Dermis lymphatic vessel endothelial cell (primary cell): ENCODE measurements around the gene ELAPOR2. TPM values are rescaled to one million over a fixed set of nuclear protein-coding genes. Genes with fewer than 3 reads are reported as not detected.

Experiments
- total RNA-seq: library from RNA; depleted of rRNA; stranded (reverse); fragments of >200 nt; gene quantifications from 2 replicates; pipeline ENCODE4 v1.2.1, GENCODE V29; 2014

Gene ELAPOR2, protein sequence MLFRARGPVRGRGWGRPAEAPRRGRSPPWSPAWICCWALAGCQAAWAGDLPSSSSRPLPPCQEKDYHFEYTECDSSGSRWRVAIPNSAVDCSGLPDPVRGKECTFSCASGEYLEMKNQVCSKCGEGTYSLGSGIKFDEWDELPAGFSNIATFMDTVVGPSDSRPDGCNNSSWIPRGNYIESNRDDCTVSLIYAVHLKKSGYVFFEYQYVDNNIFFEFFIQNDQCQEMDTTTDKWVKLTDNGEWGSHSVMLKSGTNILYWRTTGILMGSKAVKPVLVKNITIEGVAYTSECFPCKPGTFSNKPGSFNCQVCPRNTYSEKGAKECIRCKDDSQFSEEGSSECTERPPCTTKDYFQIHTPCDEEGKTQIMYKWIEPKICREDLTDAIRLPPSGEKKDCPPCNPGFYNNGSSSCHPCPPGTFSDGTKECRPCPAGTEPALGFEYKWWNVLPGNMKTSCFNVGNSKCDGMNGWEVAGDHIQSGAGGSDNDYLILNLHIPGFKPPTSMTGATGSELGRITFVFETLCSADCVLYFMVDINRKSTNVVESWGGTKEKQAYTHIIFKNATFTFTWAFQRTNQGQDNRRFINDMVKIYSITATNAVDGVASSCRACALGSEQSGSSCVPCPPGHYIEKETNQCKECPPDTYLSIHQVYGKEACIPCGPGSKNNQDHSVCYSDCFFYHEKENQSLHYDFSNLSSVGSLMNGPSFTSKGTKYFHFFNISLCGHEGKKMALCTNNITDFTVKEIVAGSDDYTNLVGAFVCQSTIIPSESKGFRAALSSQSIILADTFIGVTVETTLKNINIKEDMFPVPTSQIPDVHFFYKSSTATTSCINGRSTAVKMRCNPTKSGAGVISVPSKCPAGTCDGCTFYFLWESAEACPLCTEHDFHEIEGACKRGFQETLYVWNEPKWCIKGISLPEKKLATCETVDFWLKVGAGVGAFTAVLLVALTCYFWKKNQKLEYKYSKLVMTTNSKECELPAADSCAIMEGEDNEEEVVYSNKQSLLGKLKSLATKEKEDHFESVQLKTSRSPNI
- total RNA-seq = 104 and 176 TPM in 2 replicates

DNA sequence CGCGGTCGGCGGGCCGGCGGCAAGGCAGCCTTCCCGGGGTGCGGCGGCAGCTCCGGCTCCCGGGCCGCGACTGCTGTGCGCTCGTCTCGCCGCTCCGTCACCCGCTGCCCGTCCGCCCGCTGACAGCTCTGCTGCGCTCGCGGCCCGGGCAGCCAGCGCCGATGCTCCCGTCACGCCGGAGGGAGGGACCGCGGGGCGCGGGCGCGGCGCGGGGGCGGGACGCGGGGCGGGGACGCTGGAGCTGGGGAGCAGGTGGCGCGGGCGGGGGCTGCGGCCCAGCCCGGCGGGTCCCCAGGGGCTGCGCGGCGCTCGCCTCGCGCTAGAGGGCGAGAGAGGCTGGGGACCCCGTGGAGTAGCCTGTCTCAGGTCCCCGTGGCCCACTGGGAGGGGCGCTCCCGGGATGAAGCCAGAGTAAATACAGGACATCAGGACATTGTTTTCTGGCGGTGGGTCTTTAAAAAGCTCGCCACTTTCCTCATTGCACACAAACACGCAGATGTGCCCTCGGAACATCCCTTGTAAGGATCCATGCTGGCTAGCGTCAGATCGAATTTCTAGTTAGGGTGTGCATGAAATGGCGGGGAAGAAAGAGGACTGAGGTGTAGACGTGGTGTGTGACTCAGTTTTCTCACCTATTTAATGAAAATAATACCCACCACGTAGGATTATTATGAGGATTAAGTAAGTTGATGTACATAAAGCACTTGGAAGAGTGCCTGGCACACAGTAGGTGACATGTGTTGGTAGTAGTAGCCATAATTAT lies at the start of gene ELAPOR2:
TSS of gene ELAPOR2 (minus strand) at position 130 of the 763 bp plus-strand sequence. CDS start 141 bp downstream, outside the sequence.

Other genes starting within 250 kb of the ELAPOR2 start
- 39.2 and 51.7 TPM in 2 replicates for gene DMTF1, start 92.8 kb upstream of the ELAPOR2 start, total RNA-seq
- gene TMEM243, start 160.1 kb upstream of the ELAPOR2 start, total RNA-seq = 4.8 and 7.9 TPM in 2 replicates